ENCODE data around the gene RPL10.

DNA sequence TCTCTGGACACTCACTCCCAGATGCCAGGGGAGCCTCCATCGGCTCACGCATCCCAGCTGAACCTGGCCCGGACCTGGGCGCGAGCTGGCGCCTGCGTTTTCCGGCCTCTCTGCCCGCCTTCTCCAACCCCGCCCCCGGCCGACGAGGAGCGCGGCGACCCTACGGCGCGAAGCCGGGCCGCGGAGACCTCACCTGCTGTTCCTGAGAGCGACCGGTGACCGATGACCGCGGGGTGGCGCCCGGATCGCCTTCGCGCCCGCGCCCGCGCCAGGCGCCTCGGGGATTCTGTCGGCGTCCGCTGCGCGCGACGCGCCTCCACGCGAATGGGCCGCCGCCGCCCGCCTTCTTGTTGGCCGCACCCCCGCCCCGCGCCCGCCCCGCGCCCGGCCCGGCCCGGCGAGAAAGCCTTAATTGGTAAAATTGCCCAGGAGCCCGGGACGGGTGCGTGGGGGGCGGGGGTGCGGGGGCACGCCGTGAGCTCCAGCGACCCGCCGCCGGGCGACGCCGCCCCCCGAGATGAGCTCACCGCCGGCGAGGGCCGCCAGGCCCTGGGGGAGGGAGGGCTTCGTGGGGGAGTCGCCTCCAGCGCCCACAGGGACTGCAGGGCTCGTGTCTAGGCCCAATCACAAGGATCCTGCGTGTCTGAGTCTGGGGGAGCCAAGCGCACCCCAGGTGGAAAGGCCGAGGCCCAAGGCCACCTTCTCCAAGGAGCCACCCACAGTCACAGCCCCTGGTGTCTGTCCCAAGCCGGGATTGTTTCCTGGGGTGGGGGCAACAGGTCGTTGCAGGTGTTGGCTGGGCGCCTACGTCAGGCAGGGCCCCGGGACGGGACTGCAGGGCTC lies 23.6 kb upstream of the RPL10 start, which contains the start of gene FLNA:
- TF ChIP-seq, protein P1, sequence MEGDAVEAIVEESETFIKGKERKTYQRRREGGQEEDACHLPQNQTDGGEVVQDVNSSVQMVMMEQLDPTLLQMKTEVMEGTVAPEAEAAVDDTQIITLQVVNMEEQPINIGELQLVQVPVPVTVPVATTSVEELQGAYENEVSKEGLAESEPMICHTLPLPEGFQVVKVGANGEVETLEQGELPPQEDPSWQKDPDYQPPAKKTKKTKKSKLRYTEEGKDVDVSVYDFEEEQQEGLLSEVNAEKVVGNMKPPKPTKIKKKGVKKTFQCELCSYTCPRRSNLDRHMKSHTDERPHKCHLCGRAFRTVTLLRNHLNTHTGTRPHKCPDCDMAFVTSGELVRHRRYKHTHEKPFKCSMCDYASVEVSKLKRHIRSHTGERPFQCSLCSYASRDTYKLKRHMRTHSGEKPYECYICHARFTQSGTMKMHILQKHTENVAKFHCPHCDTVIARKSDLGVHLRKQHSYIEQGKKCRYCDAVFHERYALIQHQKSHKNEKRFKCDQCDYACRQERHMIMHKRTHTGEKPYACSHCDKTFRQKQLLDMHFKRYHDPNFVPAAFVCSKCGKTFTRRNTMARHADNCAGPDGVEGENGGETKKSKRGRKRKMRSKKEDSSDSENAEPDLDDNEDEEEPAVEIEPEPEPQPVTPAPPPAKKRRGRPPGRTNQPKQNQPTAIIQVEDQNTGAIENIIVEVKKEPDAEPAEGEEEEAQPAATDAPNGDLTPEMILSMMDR (optimal IDR thresholded peaks at IDR 0.05 in 1 of 3, IDR thresholded peaks at IDR 0.05 in 1 of 3, conservative IDR thresholded peaks at IDR 0.05 in 1 of 3; ENCODE audit: extremely low read depth in 1 of 3, insufficient read depth in 2 of 3, low read length in 3 of 3): no peak
- no peak for TF ChIP-seq EZH2 (IDR thresholded peaks at IDR 0.05; ENCODE audit: low read length)

Measured in keratinocyte (primary cell).